C4-2B (cell line): ENCODE results near the gene TFEB.

Experiments
- CTCF ChIP-seq: fragments of 450-650 bp; conservative IDR thresholded peaks from 2 replicates; pipeline ENCODE4 v1.5.1; 2017; ENCODE audit warnings: mild to moderate bottlenecking
- ZFX ChIP-seq: fragments of 450-650 bp; IDR thresholded peaks from 2 replicates; pipeline ENCODE4 v1.6.1; 2017

GRCh38 chr6:41778895-41779294 lies 43.5 kb upstream of the TFEB start:
- TF ChIP-seq CTCF (no peak), ZFX (no peak)
